GM19455 (cell line): ENCODE data around the gene OR2J2.
"Not testable (repeated sequence)": the region's sequence is repeated elsewhere in the genome, so short reads cannot be mapped to it uniquely, and the experiment has no call there.

Experiments used
- ATAC-seq: cut with Tn5 transposase; IDR thresholded peaks from one replicate; pipeline ENCODE4 v1.9.1; 2021; ENCODE audit not compliant: unreplicated experiment

The OR2J2 gene

DNA sequence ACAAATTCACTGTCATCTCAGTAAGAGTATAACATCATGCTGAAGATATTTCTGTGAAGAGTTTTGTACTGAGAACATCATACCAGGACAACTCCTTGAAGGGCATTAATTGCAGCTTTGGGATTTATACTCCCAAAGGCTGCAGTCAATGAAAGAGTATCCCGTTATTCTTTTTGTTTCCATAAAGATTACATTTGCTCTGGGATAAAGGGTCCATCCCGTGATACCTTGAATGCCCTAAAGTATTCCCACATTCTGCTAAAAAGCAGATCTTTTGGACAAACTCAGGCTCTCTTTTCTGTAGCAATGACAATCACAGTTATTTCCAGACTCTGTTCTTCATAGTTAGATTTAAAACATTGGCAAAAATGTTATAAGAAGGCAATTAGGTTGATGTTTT, at the start of gene OR2J2:
Gene OR2J2 (plus strand): TSS at position 301 of the 400 bp plus-strand sequence. CDS start 2,729 bp downstream, outside the sequence.
- ATAC-seq: not testable (repeated sequence)

DNA sequence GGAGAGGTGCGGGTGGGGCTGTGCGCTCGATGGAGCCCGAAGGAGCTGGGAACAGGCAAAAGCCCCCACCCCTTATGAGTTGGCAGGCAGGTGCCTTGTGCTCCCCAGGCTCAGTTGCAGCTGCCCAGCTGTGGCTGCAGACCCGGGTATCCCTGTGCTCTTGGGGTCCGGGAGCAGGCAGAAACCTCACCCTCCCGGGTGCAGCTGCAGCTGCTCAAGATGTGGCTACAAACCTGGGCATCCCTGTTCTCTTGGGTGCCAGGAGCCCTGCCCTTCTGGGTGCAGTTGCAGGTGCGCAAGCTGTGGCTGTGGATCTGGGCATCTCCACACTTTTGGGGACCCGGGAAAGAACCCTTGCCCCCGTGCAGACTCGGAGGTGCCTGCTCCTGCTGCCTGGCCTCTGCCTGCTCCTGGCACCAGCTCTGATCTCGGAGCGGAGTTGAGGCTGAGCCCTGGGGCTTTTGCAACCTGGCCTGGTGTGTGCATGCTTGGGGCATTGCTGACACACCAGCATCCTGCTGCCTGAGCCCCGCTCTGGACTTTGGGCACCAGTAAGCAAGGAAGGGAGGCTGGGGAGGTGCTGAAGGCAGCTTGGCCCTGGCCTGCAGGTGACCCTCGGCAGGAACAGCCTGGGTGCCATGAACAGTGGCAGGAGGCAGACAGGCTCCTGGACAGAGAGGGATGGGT, 41.2 kb upstream of the OR2J2 start:
- no peak for ATAC-seq

DNA sequence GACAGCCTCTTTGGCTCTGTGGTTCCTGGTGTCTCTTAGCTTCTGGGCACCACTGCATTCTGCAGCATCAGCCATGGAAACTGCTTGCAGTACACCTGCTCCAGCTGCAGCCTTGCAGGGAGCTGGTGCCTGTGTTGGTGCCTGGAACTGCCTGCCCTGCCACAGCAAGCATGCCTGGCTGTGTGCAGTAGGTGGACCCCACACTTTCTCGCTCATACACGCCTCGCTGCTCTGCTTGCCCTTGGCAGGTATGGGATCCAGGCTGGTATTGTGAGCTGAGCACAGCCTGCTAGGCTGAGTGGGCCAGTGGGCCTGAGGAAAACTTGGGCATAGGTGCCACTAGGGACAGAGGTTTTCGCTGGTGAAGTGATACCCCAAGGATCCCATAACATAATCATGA, 40.1 kb upstream of the OR2J2 start:
- no peak for ATAC-seq

DNA sequence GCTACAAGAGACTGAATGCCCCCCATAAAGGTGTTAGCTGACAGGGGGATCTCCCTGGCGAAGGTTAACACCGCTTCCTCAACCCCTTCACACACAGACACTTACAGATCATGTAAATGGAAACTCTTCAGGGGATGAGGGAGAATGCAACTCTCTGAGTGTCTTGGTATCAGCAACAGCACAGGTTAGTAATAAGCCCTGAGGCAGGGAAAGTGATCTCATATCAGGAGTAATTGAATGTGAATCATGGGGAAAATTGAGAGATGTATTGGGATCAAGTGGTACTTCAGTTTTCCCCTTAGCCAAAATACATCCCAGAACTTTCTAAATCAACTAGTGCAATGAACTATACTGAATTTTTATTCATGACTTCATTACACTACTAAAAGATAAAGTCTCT, 39.0 kb upstream of the OR2J2 start:
- ATAC-seq: no peak

DNA sequence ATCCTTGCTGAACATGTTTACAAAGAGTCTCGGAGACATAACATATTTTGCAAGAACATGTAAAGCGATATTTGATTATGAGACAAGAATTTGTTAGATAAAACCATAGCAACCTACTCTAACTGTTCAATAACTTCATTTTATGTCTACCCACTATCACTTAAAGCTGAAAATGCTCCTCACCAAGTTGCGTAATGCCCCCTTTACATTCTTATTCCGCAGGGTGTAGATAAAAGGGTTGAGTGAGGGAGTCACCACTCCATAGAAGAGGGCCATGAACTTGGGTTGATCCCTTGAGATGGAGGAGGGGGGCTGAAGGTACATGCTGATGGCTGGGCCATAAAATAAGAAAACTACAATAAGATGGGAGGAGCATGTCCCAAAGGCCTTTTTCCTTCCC, 33.0 kb upstream of the OR2J2 start:
- no peak for ATAC-seq

DNA sequence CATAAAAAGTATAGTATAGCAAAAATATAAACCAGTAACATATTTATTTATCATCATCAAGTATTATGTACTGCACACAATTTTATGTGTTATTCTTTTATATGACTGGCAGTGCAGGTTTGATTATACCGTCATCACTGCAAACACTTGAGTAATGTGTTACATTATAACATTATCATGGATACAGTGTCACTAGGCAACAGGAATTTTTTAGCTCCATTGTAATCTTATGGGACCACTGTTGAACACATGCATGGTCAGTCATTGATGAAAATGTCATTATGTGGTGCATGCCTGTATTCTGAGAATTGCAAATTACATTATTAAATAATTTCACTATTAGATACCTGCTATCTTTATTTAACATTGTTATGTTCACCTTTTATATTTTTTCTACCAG, 29.1 kb upstream of the OR2J2 start:
- ATAC-seq: no peak

DNA sequence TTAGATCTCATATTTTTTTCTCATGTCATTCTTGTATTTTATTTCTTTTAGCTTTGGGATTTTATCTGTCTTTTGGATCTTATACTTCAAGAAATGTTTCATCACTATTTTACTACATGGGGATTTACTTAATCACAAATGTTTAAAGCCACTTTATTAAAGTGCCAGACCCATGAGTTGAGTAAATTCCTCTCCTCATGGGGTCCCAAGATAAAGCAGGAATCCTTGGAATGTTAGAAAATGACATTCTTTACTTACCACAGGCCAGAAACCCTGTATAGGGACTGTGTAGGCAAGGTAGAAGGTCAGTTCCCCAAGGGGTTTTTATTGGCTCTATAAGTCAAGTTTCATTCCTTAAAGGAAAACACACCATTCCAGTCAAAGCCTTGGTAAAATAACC, 28.4 kb upstream of the OR2J2 start:
- no peak for ATAC-seq

DNA sequence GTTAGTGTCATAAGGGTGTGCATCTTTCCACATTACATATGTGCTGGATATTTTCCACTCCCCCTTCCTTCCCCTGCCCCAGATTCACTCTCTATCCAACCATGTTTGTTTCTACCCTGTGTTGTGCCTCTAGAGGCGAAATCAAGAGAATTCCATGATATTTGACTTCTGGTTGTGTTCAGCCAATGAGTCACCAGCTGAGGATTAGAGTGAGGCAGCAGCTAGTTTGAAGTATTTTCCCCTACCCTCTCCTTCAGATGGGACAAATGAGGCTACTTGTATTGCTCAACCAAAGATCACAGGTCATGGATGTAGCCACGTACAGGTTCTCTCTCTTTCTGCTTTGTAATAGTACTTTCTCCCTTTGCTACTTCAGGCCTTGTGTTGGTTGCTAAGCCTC, 24.5 kb upstream of the OR2J2 start:
- no peak for ATAC-seq

DNA sequence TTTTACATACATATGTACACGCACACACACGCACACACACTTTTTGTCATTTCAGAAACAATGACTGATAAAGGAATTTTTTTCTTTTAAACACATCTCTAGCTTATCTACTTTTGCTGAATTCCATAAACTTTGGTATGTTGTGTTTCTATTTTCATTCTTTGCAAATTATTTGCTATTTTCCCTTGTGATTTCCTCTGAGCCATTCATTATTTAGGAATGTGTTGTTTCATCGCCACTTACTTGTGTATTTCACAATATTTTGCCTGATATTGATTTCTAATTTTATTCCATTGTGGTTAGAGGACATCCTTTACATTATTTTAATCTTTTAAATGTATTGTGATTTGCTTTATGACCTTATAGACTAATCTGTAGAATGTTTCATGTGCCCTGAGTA, 23.6 kb upstream of the OR2J2 start:
- ATAC-seq: no peak

DNA sequence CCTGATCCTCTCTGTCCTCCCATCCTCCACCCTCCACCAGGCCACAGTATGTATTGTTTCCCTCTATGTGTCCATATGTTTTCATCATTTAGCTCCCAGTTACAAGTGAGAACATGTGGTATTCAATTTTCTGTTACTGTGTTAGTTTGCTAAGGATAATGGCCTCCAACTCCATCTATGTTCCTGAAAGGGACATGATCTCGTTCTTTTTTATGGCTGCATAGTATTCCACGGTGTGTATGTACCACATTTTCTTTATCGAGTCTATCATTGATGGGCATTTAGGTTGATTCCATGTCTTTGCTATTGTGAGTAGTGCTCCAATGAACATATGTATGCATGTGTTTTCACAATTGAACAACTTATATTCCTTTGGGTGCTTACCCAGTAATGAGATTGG, 21.3 kb upstream of the OR2J2 start:
- ATAC-seq: not testable (repeated sequence)

DNA sequence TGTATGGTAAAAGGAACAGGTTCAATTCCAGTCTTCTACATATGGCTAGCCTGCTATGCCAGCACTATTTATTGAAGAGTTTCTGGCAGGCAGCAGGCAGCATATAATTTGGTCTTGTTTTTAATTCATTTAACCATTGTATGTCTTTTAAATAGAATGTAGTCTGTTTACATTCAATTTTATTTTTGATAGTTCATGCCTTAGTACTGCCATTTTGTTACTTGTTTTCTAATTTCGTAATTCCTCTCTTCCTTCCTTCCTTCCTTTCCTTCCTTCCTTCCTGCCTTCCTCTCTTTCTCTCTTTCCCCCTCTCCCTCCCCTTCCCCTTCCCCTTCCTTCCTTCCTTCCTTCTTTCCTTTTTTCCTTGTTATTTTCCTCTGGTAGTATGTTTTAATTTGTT, 17.6 kb upstream of the OR2J2 start:
- ATAC-seq: no peak

DNA sequence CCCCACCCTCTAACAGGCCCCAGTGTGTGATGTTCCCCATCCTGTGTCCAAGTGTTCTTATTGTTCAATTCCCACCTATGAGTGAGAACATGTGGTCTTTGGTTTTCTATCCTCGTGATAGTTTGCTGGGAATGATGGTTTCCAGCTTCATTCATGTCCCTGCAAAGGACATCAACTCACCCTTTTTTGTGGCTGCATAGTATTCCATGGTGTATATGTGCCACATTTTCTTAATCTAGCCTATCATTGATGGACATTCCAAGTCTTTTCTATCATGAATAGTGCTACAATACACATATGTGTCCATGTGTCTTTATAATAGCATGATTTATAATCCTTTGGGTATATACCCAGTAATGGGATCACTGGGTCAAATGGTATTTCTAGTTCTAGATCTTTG, 15.5 kb upstream of the OR2J2 start:
- not testable (repeated sequence) for ATAC-seq

DNA sequence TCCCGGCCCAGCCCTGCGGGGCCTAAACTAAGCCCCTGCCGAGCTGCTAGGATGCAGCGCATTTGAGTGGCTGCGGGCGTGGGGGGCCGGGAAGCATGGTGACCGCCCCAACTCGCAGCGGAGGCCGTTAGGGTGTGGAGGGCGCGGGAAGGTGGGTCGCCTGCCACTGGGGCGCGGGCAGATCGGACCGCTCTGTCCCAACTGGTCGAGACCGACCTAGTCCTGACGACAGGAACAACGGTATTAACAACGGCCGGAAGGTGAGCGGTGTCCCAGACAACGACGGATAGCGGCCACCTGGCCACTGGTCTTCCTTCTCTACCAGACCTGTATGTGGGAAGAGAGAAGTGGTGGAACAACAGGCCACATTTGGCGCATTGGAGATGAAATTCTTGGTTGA, 10.8 kb upstream of the OR2J2 start:
- not testable (repeated sequence) for ATAC-seq

DNA sequence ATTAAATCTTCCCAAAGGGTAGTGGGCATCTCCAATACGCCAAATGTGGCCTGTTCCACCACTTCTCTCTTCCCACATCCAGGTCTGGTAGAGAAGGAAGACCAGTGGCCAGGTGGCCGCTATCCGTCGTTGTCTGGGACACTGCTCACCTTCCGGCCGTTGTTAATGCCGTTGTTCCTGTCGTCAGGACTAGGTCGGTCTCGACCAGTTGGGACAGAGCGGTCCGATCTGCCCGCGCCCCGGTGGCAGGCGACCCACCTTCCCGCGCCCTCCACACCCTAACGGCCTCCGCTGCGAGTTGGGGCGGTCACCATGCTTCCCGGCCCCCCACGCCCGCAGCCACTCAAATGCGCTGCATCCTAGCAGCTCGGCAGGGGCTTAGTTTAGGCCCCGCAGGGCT, 5.1 kb upstream of the OR2J2 start:
- ATAC-seq: not testable (repeated sequence)

DNA sequence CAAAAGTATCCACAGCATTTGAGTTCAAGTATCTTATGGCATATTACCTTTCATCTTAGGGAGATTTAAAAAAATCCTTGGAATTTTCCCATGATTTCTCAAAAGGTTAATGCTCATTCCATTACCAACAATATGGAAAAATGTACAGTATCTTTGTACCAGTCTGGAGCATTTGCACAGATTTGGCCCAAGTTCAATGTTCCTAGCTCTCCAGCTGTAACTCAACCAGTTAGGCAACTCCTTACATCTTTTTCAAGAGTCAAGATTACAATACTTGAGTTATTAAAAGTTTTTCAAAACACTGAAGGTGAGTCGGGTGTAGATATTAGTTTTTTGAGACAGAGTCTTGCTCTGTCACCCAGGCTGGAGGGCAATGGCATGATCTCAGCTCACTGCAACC, 1.0 kb downstream of the OR2J2 start:
- ATAC-seq: no peak

DNA sequence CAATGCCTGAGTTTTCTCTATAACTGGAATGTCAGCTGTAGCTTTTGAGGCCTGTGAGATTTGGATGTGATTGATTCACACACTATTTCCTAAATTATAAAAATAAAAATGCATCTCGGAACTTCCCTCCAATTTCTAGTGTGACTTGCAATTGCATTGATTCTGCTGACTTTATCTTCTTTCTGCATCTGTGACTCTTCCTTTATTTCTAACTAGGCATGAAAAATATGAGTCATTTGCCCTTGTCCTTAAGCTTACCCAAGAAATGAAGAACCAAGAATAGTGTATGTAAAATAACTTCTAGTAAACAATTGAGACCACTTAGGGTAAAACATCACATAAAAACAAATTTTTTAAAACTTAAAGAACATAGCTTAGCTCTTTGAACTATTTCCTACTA, 12.9 kb downstream of the OR2J2 start:
- no peak for ATAC-seq

DNA sequence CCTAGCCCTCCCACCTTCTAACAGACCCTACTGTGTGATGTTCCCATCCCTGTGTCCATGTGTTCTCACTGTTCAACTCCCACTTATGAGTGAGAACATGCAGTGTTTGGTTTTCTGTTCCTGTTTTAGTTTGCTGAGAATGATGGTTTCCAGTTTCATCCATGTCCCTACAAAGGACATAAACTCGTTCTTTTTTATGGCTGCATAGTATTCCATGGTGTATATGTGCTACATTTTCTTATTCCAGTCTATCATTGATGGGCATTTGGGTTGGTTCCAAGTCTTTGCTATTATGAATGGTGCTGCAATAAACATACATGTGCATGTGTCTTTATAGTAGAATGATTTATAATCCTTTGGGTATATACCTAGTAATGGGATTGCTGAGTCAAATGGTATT, 18.0 kb downstream of the OR2J2 start:
- not testable (repeated sequence) for ATAC-seq

DNA sequence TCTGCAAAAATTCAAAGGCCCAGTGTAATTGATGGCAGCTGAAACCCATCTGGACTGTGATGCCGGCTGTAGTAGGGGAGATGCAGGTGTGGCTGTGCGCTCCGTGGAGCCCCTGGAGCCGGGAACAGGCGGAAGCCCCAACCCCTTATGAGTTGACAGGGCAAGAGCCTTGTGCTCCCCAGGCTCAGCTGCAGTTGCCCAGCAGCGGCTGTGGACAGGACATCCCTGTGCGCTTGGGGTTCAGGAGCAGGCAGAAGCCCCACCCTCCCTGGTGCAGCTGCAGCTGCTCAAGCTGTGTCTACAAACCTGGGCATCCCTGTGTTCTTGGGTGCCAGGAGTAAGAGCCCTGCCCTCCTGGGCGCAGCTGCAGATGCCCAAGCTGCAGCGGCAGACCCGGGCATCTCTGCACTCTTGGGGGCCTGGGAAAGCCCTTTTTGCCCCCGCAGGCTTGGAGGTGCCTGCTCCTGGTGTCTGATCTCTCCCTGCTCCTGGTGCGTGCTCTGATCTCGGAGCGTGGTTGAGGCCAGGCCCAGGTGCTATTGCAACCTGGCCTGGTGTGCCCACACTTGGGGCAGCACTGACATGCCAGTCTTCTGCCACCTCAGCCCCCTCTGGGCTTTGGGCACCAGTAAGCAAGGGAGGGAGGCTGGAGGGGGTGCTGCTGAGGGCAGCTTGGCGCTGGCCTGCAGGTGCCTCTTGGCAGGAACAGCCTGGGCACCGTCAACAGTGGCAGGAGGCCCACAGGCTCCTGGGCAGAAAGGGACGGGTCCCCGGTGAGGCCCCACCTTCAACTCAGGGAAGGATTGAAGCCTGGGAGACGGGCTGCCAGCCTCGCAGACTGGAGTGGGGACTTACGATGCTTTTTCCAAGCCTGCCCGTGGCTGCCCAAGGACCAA, 30.3 kb downstream of the OR2J2 start:
- ATAC-seq: no peak

DNA sequence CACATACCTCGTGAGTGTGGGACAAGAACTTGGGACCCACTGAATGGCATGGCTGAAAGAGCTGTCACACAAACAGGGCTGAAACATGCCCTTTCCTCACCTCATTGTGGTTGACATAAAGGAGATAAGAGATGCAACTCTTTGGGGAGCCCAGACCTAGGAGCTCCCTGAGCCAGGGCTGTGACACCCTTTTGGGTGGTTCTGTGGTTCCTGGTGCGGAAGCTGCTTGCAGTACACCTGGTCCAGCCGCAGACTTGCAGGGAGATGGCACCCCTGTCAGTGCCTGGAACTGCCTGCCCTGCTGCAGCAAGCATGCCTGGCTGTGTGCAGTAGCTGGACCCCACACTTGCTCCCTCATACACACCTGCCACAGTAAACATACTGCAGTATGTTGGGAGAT, 31.3 kb downstream of the OR2J2 start:
- no peak for ATAC-seq

DNA sequence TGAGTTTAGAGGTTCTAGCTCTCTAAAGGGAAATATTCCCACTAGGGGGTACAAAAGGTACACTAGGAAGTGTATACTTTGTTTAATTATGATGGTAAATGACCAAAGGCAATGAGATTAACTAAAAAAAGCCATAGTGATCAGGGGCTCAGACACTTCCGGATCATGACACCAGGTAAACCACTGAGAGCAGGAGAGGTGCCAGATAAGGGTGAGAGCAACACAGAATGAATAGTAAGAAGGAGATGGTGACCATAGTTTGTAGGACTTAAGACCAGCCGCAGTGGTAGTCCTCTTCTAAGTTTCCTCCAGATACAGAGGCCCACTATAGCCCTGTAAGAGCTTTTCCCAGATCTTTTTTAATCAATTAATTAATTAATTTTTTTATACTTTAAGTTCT, 40.8 kb downstream of the OR2J2 start:
- ATAC-seq: no peak

DNA sequence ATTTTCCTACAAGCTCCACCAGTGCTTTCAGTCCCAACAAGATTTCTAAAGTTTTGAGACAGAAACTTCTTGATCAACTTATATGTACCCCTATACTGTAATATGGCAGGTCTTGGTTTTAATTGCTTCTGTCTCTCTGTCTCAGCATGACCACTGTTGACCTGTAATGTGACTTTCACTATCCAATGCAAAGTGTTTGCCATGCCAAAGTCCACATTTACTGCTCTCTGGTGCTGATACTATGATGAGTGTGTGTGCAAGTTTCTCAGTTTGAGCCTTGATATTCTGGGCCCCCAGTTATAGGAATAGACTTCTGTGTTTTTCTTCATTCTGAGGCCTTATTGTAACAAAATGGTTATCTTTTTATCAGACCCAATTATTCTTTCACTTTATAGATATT, 45.8 kb downstream of the OR2J2 start:
- no peak for ATAC-seq

DNA sequence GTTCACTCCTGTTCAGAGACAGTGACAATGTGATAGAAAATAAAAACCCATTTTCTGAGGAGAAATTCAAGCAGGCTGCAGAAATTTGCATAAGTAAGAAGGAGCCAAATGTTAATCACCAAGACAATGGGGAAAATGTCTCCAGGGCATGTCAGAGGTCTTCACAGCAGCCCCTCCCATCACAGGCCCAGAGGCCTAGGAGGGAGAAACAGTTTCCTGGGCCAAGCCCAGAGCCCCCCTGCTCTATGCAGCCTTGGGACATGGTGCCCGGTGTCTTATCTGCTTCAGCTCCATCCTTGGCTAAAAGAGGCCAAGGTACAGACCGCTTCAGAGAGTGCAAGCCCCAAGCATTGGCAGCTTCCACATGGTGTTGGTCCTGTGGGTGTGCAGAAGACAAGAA, 46.5 kb downstream of the OR2J2 start:
- ATAC-seq: not testable (repeated sequence)
